Measurements from ENCODE around the gene KLHL21. TPM values are rescaled to one million over a fixed set of nuclear protein-coding genes. Genes with fewer than 3 reads are reported as not detected.

Gene KLHL21
- total RNA-seq, 2 experiments from 2014 or later, result 17.9 to 18.1 TPM

DNA sequence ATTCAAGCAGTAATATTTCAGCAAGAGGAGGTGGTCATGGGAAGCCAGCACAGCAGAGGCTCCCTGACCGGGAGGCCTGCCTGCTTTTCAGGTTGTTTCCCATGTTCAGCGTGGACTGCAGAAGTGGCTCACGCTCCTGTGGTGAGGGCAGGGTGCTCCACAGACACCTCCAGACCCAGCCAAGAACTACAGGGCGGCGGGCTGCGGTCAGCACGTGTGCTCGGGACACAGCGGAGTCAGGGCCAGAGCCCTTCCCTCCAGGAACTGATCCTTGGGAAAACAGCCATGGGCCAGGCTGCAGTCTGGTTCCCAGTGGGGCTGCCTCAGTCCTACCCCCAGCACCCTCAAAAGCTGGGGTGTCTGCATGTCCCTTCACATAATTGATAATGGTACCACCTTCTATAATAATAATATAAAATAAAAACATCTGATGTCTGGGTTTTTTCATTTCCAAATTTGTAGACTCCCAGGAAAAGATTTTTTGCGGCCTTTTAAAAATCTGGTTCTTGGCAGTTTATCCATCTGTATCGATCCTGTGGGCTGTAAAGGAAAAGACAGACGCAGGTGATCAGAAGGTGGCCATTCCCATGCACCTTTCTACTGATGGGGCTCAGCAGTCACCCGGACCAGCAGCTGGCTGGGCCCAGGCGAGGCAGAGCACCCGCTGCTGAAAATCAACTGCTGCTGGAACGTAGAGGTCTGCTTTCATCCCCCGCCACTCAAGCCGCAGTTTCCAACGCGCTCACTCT is 32.7 kb upstream of the KLHL21 start:
- no peak for TF ChIP-seq CTCF (IDR thresholded peaks at IDR 0.05)
- Mint-ChIP-seq H3K4me3 (no peak overlapping the region), H3K27ac (no peak overlapping the region), H3K4me1 (ENCODE audit: low read depth) (no peaks in the 10 kb centered on the region), H3K9me3 (no peaks in the 10 kb centered on the region), H3K36me3 (ENCODE audit: low read depth) (peaks cover 23% of the 10 kb centered on the region), H3K27me3 (no peaks in the 10 kb centered on the region)
- DNase-seq (no peak), ATAC-seq (no peak)
- intact Hi-C loops (cut with micrococcal nuclease), result no loop called here
- POLR2A ChIA-PET, result interaction anchor here (0.6 to 1.1 kb wide), 3 partner anchors 9 to 34 kb away, joined by 3 to 4 read pairs (median 3); no protein-coding TSS in a partner anchor
- CTCF ChIA-PET, result interaction anchor here (1.2 to 2.1 kb wide), 2 partner anchors 11 to 35 kb away, joined by 7 to 9 read pairs; no protein-coding TSS in a partner anchor

DNA sequence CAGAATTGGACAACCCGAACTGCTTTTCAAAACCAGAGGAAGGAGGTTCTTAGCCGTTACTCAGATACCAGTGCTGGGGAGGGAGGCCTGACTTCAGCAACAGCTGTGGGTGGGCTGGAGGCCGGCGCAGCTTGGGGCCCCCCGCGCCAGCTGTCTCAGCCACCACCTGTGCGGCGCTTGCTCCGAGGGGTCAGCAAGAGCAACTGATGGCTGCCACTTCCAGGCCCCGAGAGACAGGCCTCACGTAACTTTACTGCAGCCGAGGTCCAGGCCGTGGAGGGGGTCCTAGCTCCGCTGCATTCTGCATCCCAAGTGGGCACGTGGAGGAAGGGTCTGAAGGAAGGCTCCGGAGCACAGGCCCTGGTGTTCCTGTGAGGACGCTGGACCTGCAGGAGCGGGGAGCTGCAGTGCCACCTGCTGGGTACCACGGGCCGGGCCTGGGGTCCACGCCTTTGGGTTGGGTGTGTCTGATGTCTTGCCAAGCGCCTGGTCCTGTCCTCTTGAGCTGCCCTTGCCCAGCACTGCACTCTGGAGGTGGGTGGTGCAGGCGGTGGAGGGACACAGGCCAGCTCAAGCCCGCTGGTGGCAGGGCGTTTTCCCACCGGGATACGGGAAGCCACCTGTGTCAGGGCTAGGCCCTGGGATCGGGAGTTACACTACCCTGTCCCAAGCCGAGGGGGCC is 31.8 kb upstream of the KLHL21 start:
- Mint-ChIP-seq H3K36me3 (ENCODE audit: low read depth) (peaks cover 25% of the 10 kb centered on the region), H3K9me3 (no peaks in the 10 kb centered on the region), H3K27me3 (no peaks in the 10 kb centered on the region), H3K4me3 (no peak overlapping the region), H3K27ac (no peak overlapping the region), H3K4me1 (ENCODE audit: low read depth) (no peaks in the 10 kb centered on the region)
- peak; percentile 27 for TF ChIP-seq CTCF (IDR thresholded peaks at IDR 0.05)
- ChIA-PET CTCF (interaction anchor here (0.7 to 2.1 kb wide), 5 partner anchors 12 to 35 kb away, joined by 3 to 9 read pairs (median 4); no protein-coding TSS in a partner anchor), POLR2A (interaction anchor here (0.6 to 1.1 kb wide), 4 partner anchors 10 to 33 kb away, joined by 3 to 4 read pairs (median 3); no protein-coding TSS in a partner anchor)
- intact Hi-C loops (cut with micrococcal nuclease), result no loop called here
- DNase-seq (peak; percentile 66), ATAC-seq (peak; percentile 62)

DNA sequence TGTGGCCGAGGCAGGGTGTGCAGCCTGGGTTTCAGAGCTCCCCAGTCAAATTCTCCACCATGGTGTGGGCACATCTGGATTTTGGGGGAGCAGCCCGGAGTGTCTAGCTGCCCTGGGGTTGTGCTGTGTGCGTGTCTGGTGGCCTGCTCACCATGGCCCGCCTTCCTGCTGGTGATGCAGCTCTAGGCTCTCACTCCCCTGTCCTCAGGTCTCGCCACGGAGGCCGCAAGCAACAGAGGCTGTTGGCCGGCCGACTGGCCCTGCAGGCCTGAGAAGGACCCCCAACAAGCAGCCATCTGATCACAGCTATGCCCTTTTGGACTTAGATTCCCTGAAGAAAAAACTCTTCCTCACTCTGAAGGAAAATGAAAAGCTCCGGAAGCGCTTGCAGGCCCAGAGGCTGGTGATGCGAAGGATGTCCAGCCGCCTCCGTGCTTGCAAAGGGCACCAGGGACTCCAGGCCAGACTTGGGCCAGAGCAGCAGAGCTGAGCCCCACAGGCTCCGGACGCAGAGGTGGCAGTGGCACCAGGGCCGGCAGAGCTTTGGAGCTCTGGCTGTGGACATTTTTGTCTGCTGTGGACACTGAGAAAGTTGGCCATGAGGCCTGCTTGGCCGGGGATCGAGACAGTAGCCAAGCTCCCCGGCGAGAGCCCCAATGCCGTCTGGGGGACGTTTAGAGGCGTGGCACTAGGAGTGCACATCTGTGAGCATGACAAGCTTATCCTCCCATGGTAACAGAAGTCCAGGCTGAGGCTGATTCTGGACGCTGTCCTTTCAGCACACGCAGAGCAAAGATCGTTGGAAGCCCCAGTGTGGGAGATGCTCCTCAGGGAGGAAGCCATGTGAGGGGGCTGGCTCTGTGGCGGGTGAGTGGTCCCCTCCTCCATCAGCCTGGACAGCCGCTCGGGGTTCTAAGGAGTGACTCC is 30.2 kb upstream of the KLHL21 start:
- H3K4me1 Mint-ChIP-seq (ENCODE audit: low read depth), result peaks cover 2% of the 10 kb centered on the region
- H3K4me3 Mint-ChIP-seq, result no peak overlapping the region
- ChIA-PET CTCF (interaction anchor here (0.8 to 2.1 kb wide), 4 partner anchors 14 to 33 kb away, joined by 3 to 9 read pairs (median 5); no protein-coding TSS in a partner anchor), POLR2A (interaction anchor here (0.6 to 0.8 kb wide), 3 partner anchors 10 to 42 kb away, joined by 3 read pairs; no protein-coding TSS in a partner anchor)
- no peak overlapping the region for H3K27ac Mint-ChIP-seq
- intact Hi-C loops (cut with micrococcal nuclease), result no loop called here
- H3K9me3 Mint-ChIP-seq, result no peaks in the 10 kb centered on the region
- DNase-seq (no peak), ATAC-seq (no peak)
- peaks cover 21% of the 10 kb centered on the region for H3K36me3 Mint-ChIP-seq (ENCODE audit: low read depth)
- no peak for TF ChIP-seq CTCF (IDR thresholded peaks at IDR 0.05)
- no peaks in the 10 kb centered on the region for H3K27me3 Mint-ChIP-seq

DNA sequence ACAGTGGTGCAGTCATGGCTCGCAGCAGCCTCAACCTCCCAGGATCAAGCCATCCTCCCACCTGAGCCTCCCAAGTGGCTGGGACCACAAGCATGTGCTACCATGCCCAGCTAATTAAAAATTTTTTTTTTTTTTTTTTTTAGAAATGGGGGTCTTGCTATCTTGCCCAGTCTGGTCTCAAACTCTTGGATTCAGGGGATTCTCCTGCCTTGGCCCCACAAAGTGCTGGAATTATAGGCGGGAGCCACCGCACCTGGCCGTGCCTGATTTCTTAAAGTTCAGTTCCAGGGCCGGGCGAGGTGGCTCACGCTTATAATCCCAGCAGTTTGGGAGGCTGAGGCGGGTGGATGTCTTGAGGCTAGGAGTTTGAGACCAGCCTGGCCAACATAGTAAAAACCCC is 28.4 kb upstream of the KLHL21 start:
- no peak for ATAC-seq
- ChIA-PET CTCF (no interaction called here), POLR2A (interaction anchor here (1.0 kb wide), 1 partner anchor 17 kb away, joined by 3 read pairs; no protein-coding TSS in a partner anchor)
- intact Hi-C loops (cut with micrococcal nuclease), result no loop called here
- H3K27ac Mint-ChIP-seq, result no peak overlapping the region
- no peaks in the 10 kb centered on the region for H3K9me3 Mint-ChIP-seq
- H3K27me3 Mint-ChIP-seq, result no peaks in the 10 kb centered on the region
- H3K4me1 Mint-ChIP-seq (ENCODE audit: low read depth), result peaks cover 18% of the 10 kb centered on the region
- TF ChIP-seq CTCF (IDR thresholded peaks at IDR 0.05), result no peak
- peaks cover 23% of the 10 kb centered on the region for H3K36me3 Mint-ChIP-seq (ENCODE audit: low read depth)
- no peak for DNase-seq
- H3K4me3 Mint-ChIP-seq, result no peak overlapping the region
